ENCODE data around the gene MYO1H.
"Not testable (repeated sequence)": the region's sequence is repeated elsewhere in the genome, so short reads cannot be mapped to it uniquely, and the experiment has no call there.

MYO1H gene

GRCh38 chr12:109347589-109347988 lies at the start of gene MYO1H:
MYO1H (plus strand) TSS chr12:109347900; CDS start chr12:109347961, 61 bp downstream.
- FAIRE-seq: no peak

- no peak for FAIRE-seq
Measured at GRCh38 chr12:109299849-109300248, 47.9 kb upstream of the MYO1H start.

- FAIRE-seq: no peak
Measured at GRCh38 chr12:109301643-109302168, 46.0 kb upstream of the MYO1H start.

- FAIRE-seq: no peak
Measured at GRCh38 chr12:109302358-109302757, 45.3 kb upstream of the MYO1H start.

- FAIRE-seq: no peak
Measured at GRCh38 chr12:109302770-109303169, 44.9 kb upstream of the MYO1H start.

- no peak for FAIRE-seq
Measured at GRCh38 chr12:109304485-109304884, 43.2 kb upstream of the MYO1H start.

GRCh38 chr12:109305547-109305946 lies 42.2 kb upstream of the MYO1H start:
- no peak for FAIRE-seq

GRCh38 chr12:109307051-109307450 lies 40.6 kb upstream of the MYO1H start:
- FAIRE-seq: no peak

- FAIRE-seq: no peak
Measured at GRCh38 chr12:109308534-109309380, 38.9 kb upstream of the MYO1H start, which contains the start of gene FOXN4. FOXN4 (minus strand) TSS chr12:109309284; CDS start chr12:109308321, 963 bp downstream.

GRCh38 chr12:109309381-109310246 lies 38.1 kb upstream of the MYO1H start:
- no peak for FAIRE-seq

GRCh38 chr12:109310247-109311125 lies 37.2 kb upstream of the MYO1H start:
- FAIRE-seq: peak; percentile 65

GRCh38 chr12:109321294-109321693 lies 26.4 kb upstream of the MYO1H start:
- FAIRE-seq: not testable (repeated sequence)

GRCh38 chr12:109329003-109329402 lies 18.7 kb upstream of the MYO1H start:
- FAIRE-seq: no peak

- FAIRE-seq: no peak
Measured at GRCh38 chr12:109329686-109330085, 18.0 kb upstream of the MYO1H start.

- no peak for FAIRE-seq
Measured at GRCh38 chr12:109330282-109331230, 17.1 kb upstream of the MYO1H start.

- no peak for FAIRE-seq
Measured at GRCh38 chr12:109331301-109331952, 16.3 kb upstream of the MYO1H start.

- no peak for FAIRE-seq
Measured at GRCh38 chr12:109334887-109335286, 12.8 kb upstream of the MYO1H start.

- no peak for FAIRE-seq
Measured at GRCh38 chr12:109336593-109336992, 11.1 kb upstream of the MYO1H start.

- no peak for FAIRE-seq
Measured at GRCh38 chr12:109343677-109344076, 4.0 kb upstream of the MYO1H start.

GRCh38 chr12:109345428-109345827 lies 2.3 kb upstream of the MYO1H start:
- FAIRE-seq: no peak

All from endometrium (tissue), 2 donors.